Eye (tissue), 1 donor: ENCODE results near the gene SLC49A3.
"Not testable (repeated sequence)": the region's sequence is repeated elsewhere in the genome, so short reads cannot be mapped to it uniquely, and the experiment has no call there.

ENCODE experiments used
- DNase-seq: peaks from one replicate; pipeline ENCODE4 v3.0.0-alpha.2; 2015

Gene SLC49A3

DNA sequence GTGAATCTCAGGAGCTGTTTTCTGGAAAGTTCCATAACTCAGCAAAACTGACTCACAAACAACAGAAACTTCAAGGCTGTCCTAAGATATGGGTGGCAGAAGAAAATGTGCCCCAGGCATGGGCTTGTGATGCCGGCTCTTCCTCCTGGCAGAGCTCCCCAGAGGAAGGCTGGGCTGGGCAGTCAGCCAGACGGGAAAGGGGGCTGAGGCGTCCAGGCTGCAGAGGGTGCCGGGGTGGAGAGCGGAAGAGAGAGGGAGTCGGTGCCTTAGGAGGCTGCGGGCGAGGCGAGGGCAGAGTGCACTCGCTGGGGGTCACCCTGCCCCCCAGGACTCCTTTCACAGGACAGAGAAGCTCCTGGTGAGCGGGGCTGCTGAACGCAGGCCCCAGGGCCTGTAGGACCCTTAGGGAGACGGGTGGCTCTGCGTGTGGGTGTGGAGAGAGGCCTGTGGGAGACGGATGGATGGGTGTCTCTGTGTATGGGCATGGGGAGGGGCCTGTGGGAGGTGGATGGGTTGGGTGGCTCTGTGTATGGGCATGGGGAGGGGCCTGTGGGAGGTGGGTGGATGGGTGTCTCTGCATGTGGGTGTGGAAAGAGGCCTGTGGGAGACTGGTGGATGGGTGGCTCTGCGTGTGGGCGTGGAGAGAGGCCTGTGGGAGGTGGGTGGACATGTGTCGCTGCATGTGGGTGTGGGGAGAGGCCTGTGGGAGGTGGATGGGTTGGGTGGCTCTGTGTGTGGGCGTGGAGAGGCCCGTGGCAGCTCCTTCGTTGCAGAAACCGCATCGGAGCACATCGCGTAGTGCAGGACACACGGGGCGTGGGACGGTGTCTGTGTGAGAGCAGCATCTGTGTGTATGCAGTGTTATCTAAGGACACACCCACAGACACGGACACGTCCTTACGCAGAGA is 32.6 kb upstream of the SLC49A3 start:
- no peak for DNase-seq

DNA sequence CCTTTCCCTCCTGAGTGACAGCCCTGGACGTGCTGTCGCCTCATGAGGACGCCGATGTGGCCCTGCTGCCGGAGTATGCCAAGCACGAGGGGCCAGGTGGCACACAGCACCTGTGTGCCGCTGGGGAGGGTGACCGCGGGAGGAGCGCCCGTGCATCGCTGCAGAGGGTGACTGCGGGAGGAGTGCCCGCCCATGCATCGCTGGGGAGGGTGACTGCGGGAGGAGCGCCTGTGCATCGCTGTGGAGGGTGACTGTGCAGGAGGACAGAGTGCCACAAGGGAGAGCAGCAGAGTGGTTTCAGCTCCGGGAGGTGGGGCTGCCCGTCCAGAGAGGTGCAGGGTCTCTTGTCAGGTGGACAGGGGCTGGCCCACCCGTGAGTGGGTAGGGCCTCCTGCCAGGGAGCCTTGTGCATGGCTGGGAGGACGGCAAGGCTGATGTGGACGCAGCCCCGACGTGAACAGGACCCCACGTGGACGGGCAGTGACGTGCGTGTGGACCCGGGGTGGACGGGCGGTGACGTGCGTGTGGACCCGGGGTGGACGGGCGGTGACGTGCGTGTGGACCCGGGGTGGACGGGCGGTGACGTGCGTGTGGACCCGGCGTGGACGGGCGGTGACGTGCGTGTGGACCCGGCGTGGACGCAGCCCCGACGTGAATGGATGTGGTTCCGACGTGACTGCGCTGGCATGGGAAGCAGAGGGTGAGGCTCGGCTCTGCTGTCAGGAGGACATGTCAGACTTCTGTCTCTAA is 31.3 kb upstream of the SLC49A3 start:
- no peak for DNase-seq

DNA sequence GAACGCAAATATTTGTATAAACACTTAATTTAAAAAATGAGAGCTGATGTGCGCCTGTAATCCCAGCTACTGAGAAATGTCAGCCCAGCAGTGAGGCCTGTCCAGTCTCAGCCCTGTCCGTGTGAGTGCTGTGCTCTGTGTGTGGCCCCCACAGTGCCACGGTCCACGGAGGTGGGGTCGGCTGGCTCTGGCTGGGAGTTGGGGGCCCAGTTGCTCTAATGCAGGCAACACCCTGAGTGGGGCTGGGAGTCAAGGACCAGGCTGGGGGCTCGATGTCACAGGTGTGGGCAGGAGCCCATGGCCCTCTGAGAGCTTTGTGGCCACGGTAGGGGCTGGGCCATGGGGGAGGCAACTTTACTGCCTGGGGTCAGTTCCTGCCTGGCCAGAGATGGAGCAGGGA is 29.5 kb upstream of the SLC49A3 start:
- no peak for DNase-seq

- DNase-seq: peak; percentile 30
Observed at GRCh38 chr4:717601-718320, 28.8 kb upstream of the SLC49A3 start.

- no peak for DNase-seq
Observed at GRCh38 chr4:714087-714486, 25.1 kb upstream of the SLC49A3 start.

- DNase-seq: no peak
Observed at GRCh38 chr4:712916-713632, 24.1 kb upstream of the SLC49A3 start.

GRCh38 chr4:712093-712492 is 23.1 kb upstream of the SLC49A3 start:
- no peak for DNase-seq

DNA sequence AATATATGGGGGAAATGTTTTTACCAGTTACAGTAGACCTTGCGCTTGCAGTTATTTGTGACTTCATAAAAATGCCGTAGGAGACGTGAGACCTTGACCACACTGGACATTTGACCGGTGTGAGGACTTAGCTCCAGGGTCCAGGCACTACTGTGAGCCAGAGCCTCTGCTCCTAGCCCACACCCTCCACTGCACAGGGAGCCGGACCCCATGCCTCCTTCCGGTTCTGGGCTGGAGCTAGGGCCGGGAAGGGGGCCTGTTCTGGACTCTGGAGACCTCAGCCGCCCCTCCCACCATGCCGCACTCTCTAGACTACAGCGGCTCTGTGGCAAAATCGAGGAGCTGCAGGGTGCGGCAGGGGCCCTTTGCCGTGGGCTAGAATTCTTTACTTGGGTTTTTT is 22.0 kb upstream of the SLC49A3 start:
- no peak for DNase-seq

GRCh38 chr4:710116-710515 is 21.2 kb upstream of the SLC49A3 start:
- DNase-seq: no peak

DNA sequence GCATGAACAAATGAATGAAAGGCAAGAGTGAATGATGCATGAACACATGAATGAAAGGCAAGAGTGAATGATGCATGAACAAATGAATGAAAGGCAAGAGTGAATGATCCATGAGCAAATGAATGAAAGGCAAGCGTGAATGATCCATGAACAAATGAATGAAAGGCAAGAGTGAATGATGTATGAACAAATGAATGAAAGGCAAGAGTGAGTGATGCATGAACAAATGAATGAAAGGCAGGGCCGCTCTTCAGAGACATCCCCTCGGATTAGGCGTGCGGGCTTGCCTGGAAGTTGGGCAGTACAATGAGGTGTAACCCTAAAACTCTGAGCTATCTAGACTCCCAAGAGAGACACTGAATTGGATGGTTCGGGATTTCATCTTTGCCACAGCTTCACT is 20.4 kb upstream of the SLC49A3 start:
- no peak for DNase-seq

- no peak for DNase-seq
Observed at GRCh38 chr4:708631-708933, 19.6 kb upstream of the SLC49A3 start.

DNA sequence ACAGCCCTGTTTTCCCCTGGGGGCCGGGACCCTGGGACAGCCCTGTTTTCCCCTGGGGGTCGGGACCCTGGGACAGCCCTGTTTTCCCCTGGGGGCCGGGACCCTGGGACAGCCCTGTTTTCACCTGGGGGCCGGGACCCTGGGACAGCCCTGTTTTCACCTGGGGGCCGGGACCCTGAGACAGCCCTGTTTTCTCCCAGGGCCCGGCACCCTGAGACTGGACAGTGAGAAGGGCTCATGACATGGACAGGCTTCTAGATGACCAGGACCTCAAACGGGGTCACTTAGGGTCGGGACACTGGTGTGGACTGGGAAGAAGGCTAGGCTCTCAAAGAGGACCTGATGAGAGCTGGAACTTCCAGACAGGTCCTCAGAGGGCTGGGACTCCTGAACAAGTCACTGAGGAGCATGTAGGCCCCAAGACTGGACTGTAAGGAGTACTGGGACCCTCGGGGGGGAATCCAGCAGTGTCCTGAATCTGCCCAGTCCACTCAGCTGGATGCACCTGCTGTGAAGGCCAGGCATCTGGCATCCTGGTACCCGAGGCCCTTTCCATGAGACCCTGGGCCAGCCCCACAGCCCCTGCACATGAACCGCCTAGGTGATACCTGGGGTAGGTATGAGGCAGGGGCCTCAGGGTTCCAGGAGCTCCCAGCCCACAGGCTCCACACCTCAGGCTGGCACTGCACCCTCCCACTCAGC is 19.1 kb upstream of the SLC49A3 start:
- no peak for DNase-seq

GRCh38 chr4:706834-707598 is 18.1 kb upstream of the SLC49A3 start:
- DNase-seq: no peak

DNA sequence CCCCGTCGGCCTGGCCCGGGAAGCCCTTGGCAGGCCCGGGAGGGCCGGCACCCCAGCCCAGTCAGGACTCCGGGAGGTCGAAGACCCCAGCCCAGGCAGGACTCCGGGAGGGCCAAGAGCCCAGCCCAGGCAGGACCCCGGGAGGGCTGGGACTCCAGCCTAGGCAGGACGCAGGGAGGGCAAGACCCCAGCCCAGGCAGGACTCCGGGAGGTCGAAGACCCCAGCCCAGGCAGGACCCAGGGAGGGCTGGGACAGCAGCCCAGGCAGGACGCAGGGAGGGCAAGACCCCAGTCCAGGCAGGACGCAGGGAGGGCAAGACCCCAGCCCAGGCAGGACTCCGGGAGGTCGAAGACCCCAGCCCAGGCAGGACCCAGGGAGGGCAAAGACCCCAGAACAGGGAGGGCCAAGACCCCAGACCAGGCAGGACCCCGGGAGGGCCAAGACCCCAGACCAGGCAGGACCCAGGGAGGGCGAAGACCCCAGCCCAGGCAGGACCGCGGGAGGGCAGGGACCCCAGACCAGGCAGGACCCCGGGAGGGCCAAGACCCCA is 17.2 kb upstream of the SLC49A3 start:
- DNase-seq: not testable (repeated sequence)

DNA sequence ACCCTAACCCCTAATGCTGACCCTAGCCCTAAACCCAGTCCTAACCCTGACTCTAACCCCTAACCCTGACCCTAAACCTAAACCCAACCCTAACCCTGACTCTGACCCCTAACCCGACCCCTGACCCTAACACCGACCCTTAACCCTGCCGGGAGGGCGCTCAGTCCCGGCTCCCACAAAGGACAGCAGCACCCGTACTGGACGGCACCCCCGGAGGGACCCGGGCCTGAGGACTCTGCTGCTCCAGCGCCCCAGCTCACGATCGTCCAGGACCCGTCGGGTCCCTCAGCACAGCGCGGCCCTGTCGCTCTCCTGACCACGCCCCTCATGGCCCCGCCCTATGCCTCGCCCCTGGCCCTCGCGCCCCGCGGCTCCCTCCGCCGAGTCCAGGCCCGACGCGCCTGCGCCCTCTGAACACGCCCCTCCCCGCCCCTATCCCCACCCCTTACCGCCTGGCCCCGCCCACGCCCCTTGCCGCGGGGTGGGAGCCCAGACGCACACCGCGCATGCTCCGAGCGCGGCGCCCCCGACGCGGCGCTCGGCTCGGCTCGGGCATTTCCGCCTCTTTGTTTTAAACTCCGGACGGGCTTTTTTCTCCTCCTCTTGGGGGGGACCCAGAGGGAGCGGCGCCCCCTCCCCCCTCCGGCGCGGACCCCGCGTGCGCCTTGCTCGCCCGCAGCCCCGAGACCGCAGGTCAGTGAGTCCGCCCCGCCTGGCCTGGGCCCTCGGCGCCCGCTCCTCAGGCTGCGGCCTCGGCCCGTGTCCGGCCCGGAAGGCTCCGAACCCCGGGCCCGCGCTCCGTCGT is 16.5 kb upstream of the SLC49A3 start, which contains the start of gene PCGF3:
TSS of gene PCGF3 (plus strand) at position 555 of the 805 bp plus-strand sequence. CDS start 27,849 bp downstream, outside the sequence.
- peak; percentile 99 for DNase-seq

- no peak for DNase-seq
Observed at GRCh38 chr4:704971-705277, 16.0 kb upstream of the SLC49A3 start.

DNA sequence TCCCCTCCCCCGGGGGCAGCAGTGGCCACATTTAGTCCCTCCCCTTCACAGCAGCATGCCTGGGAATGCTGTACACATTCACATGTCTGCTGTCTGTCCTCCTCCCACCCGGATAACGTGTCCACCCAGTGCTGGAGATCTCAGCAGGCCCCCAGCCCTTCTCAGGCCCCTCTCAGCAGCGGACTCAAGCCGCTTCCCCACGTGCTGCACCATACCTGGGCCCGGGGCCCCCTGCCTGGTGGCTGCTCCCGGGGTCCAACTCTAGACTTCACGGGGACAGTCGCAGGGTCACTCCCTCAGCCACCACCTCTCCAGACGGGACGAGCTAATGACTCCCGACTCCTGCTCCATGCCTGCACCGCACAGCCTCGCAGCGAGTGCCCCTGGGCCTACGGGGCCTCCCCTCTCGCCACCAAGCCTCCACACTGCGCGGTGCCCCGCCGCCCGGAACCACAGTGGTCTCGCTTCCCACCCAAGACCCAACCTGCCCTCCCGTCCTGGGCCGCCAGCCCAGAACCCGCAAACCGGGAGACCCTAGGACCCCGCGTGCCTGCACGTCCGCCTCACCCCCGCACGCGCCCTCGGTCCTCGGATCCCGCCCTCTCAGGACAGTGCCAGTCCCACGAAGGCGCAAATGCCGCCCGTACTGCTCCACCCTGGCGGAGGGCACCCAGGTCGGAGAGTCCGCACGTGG is 15.4 kb upstream of the SLC49A3 start:
- DNase-seq: no peak

DNA sequence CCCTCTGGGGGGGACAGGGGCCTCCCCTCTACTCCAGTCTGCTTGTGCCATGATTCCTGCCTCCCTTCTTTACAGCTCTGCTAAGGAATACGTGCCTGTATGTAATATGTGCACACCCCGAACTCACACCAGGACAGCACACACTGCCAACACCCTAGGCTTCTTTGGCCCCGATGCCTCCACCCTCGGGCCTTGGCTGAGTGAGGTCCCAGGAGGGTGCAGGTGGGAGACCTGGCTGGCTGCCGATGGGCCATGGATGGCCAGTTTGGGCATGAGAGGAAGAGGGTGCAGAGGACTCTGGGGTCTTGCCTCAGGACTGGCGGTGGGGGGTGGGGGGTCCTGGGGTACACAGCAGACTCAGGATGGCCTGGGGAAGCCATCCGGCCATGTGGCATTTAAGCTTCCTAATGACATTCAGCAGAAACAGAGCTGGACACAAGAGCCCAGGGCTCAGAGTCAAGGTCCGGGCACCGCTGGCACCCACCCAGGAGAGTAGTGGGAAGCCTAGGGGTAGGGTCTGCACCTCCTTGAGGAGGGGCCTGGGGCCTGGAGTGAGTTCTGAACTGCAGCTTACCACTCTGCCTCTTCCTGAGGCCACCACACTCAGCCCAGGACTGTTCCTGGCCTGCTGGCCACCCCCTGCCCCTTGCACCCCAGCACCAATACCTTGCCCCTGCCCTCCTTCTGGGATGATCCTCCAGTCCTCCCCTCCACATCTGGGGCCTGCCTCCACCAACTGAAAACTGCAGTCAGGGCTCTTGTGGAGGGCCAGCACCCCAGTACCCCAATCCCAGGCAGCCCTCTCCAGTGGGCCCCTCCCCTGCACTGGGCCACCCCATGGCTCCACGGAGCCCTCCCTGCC is 14.6 kb upstream of the SLC49A3 start:
- no peak for DNase-seq

GRCh38 chr4:702618-703048 is 13.7 kb upstream of the SLC49A3 start:
- no peak for DNase-seq
